AML-193 (cell line): ENCODE results near the gene SIAE.
"Not testable (repeated sequence)": the region's sequence is repeated elsewhere in the genome, so short reads cannot be mapped to it uniquely, and the experiment has no call there.

ENCODE experiments used
- DNase-seq, 2 experiments: peaks; one replicate each; lab custom pipeline; 2025; lab: John Stamatoyannopoulos, UW

The SIAE gene

GRCh38 chr11:124623861-124624525, 49.5 kb downstream of the SIAE start:
- no peak for DNase-seq

- peak; percentile 69 to 74 for DNase-seq
Measured at GRCh38 chr11:124622531-124623451, 50.7 kb downstream of the SIAE start, which contains the start of gene TBRG1. TBRG1 (plus strand) TSS chr11:124622864; CDS start chr11:124623084, 220 bp downstream.

GRCh38 chr11:124618863-124619262, 54.7 kb downstream of the SIAE start:
- DNase-seq = no peak

GRCh38 chr11:124612567-124613246, 60.8 kb downstream of the SIAE start:
- no peak for DNase-seq

- DNase-seq = no peak
Measured at GRCh38 chr11:124612045-124612444, 61.5 kb downstream of the SIAE start.

- no peak for DNase-seq
Measured at GRCh38 chr11:124611064-124611463, 62.5 kb downstream of the SIAE start, which contains the start of gene PANX3. PANX3 (plus strand) TSS chr11:124611428; CDS start chr11:124611557, 129 bp downstream.

GRCh38 chr11:124610295-124610694, 63.2 kb downstream of the SIAE start:
- no peak for DNase-seq

GRCh38 chr11:124608147-124608546, 65.4 kb downstream of the SIAE start:
- DNase-seq = no peak

GRCh38 chr11:124605719-124606118, 67.8 kb downstream of the SIAE start:
- peak; percentile 58 to 83 for DNase-seq

- not testable (repeated sequence) for DNase-seq
Measured at GRCh38 chr11:124602723-124603122, 70.8 kb downstream of the SIAE start.

- DNase-seq = no peak
Measured at GRCh38 chr11:124602193-124602592, 71.3 kb downstream of the SIAE start.

GRCh38 chr11:124600621-124601320, 72.8 kb downstream of the SIAE start:
- no peak for DNase-seq

GRCh38 chr11:124597626-124598025, 75.9 kb downstream of the SIAE start:
- no peak for DNase-seq

- no peak for DNase-seq
Measured at GRCh38 chr11:124595302-124595701, 78.2 kb downstream of the SIAE start.

GRCh38 chr11:124592627-124593026, 80.9 kb downstream of the SIAE start:
- DNase-seq = no peak

GRCh38 chr11:124591430-124591829, 82.1 kb downstream of the SIAE start:
- no peak for DNase-seq

- DNase-seq = peak; percentile 38 to 56
Measured at GRCh38 chr11:124586238-124586860, 87.2 kb downstream of the SIAE start.

GRCh38 chr11:124584681-124585372, 88.7 kb downstream of the SIAE start:
- DNase-seq = no peak

- no peak for DNase-seq
Measured at GRCh38 chr11:124583781-124584180, 89.8 kb downstream of the SIAE start.
